GM23248 (cell line): ENCODE results near the gene MMS19. TPM values are rescaled to one million over a fixed set of nuclear protein-coding genes. Genes with fewer than 3 reads are reported as not detected.
A peak's percentile ranks its signal among the peaks of the same experiment; 100 is the strongest.

Experiments
- DNase-seq: peaks from one replicate; pipeline ENCODE4 v3.0.0-alpha.2; 2015
- H2AFZ ChIP-seq: fragments of 200-600 bp; sonication (generic); 2 replicates; pipeline ENCODE4 v1.6.1; 2016; ENCODE audit warnings: antibody characterized with exemption
- H3F3A ChIP-seq: fragments of 200-600 bp; sonication (generic); 2 replicates; pipeline ENCODE4 v1.6.1; 2016; ENCODE audit warnings: mild to moderate bottlenecking, antibody characterized with exemption, mixed run types; ENCODE audit not compliant: insufficient read depth
- H3K27ac ChIP-seq: fragments of 200-600 bp; sonication (generic); 2 replicates; pipeline ENCODE4 v1.5.1; 2016; ENCODE audit warnings: mild to moderate bottlenecking
- H3K27me3 ChIP-seq: fragments of 200-600 bp; sonication (generic); replicated peaks from 2 replicates; pipeline ENCODE4 v1.6.1; 2016; ENCODE audit warnings: mild to moderate bottlenecking; ENCODE audit not compliant: insufficient read depth
- H3K36me3 ChIP-seq: fragments of 200-600 bp; sonication (generic); 2 replicates; pipeline ENCODE4 v1.6.1; 2016; ENCODE audit warnings: low read depth, mild to moderate bottlenecking
- H3K4me1 ChIP-seq: fragments of 200-600 bp; sonication (generic); 2 replicates; pipeline ENCODE4 v1.6.1; 2016; ENCODE audit warnings: mild to moderate bottlenecking; ENCODE audit not compliant: insufficient read depth
- H3K4me2 ChIP-seq: fragments of 200-600 bp; sonication (generic); one replicate; pipeline ENCODE4 v1.6.1; 2016; ENCODE audit warnings: mild to moderate bottlenecking; ENCODE audit not compliant: unreplicated experiment
- H3K4me3 ChIP-seq: fragments of 200-600 bp; sonication (generic); 2 replicates; pipeline ENCODE4 v1.5.1; 2016; ENCODE audit warnings: mild to moderate bottlenecking
- H3K79me2 ChIP-seq: fragments of 200-600 bp; sonication (generic); 2 replicates; pipeline ENCODE4 v1.6.1; 2016; ENCODE audit warnings: mild to moderate bottlenecking; ENCODE audit not compliant: insufficient read depth
- H3K9ac ChIP-seq: fragments of 200-600 bp; sonication (generic); 2 replicates; pipeline ENCODE4 v1.6.1; 2016; ENCODE audit warnings: mild to moderate bottlenecking
- H3K9me2 ChIP-seq: fragments of 200-600 bp; sonication (generic); 2 replicates; pipeline ENCODE4 v1.6.1; 2016; ENCODE audit warnings: mixed run types, mild to moderate bottlenecking, moderate library complexity; ENCODE audit not compliant: insufficient read depth
- H3K9me3 ChIP-seq: fragments of 200-600 bp; sonication (generic); one replicate; pipeline ENCODE4 v1.6.1; 2017; ENCODE audit warnings: low read depth
- H4K20me1 ChIP-seq: fragments of 200-600 bp; sonication (generic); 2 replicates; pipeline ENCODE4 v1.6.0; 2016; ENCODE audit not compliant: insufficient read depth
- EZH2 ChIP-seq: fragments of 200-600 bp; sonication (generic); IDR thresholded peaks from 2 replicates; pipeline ENCODE4 v1.6.1; 2018; ENCODE audit warnings: antibody characterized with exemption, mild to moderate bottlenecking; ENCODE audit not compliant: insufficient read depth, poor library complexity, severe bottlenecking
- EZH2phosphoT487 ChIP-seq: fragments of 200-600 bp; sonication (generic); IDR thresholded peaks from 2 replicates; pipeline ENCODE4 v1.6.1; 2018; ENCODE audit warnings: antibody characterized with exemption, moderate library complexity, mild to moderate bottlenecking, low read depth; ENCODE audit not compliant: insufficient read depth
- WGBS, 2 experiments: methylation state at CpG; one replicate each; pipeline ENCODE4 v1.1.6; 2015 to 2017; ENCODE audit warnings: low lambda C conversion rate in 2 of 2, low coverage in 1 of 2; ENCODE audit errors: missing lambda C conversion rate in 2 of 2; 5-methylcytosine and 5-hydroxymethylcytosine counted together
- in situ Hi-C: fragments of 300-500 bp; cut with MboI; formaldehyde crosslinking; loops from 2 replicates; pipeline ENCODE4 v1.15.0; 2020
- polyA plus RNA-seq: library from polyadenylated mRNA; unstranded; fragments of >200 nt; fragmentation: Nextera tagmentation; extraction: Ambion mirVana; gene quantifications from 2 replicates; pipeline ENCODE4 v1.2.1, GENCODE V29; 2016
- total RNA-seq: library from RNA; depleted of rRNA; stranded (reverse); fragments of >200 nt; shearing (Covaris generic); gene quantifications from 2 replicates; pipeline ENCODE4 v1.2.3, GENCODE V29; 2014

MMS19 gene
- total and polyA plus RNA-seq, 2 experiments from 2014 or later: 40.0 to 89.7 TPM

DNA sequence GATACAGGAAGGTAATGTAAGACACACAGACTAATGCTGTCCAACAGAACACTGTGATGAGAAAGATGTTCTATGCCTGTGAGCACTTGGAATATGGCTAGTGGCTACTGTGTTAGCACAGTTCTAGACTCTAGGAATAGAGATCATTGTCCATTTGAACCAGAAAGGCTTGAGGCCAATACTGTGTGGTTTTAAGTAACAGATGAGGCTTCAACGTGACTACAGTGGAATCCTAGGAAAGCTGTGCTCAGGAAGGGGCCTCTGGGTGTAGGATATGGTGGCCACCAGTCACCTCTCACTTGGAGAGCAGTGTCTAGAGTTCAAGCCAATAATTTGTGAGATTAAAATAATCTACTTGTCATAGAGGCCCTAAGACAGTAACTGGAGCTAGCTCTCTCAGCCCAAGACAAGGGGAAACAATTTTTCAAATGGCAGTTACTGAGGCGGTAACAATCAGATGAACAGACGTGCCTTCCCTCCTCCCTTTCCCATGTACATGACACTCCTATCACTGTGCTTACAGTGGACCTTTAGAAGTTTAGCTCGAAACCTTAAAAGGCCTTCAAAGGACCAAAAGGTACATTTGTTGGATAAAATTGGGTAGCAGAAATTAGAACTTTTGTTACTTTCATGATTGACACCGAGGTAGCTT, 42.1 kb downstream of the MMS19 start:
- Histone ChIP-seq H4K20me1 (no peaks in the 10 kb centered on the region), H3K36me3 (peaks cover 69% of the 10 kb centered on the region), H2AFZ (no peak overlapping the region), H3K9me2 (no peaks in the 10 kb centered on the region), H3K9me3 (no peaks in the 10 kb centered on the region), H3F3A (peaks cover 49% of the 10 kb centered on the region), H3K27ac (peak overlapping the region; percentile 32), H3K79me2 (peaks cover 45% of the 10 kb centered on the region), H3K4me3 (no peak overlapping the region), H3K4me1 (0 out of 2 replicates have a peak, but pooled peaks cover under 1% of the 10 kb centered on the region), H3K4me2 (no peak overlapping the region), H3K27me3 (no peaks in the 10 kb centered on the region), H3K9ac (no peak overlapping the region)
- no peak for DNase-seq
- TF ChIP-seq EZH2phosphoT487 (no peak), EZH2 (no peak)
- in situ Hi-C loops: no loop called here
- 49 to 53% methylated on average over 5 of the region's 5 CpGs for WGBS, 2 experiments

- in situ Hi-C loops: no loop called here
- Histone ChIP-seq H3K4me1 (0 out of 2 replicates have a peak, but pooled peaks cover 7% of the 10 kb centered on the region), H3K36me3 (peaks cover 55% of the 10 kb centered on the region), H3F3A (peaks cover 37% of the 10 kb centered on the region), H3K4me3 (no peak overlapping the region), H3K4me2 (no peak overlapping the region), H2AFZ (no peak overlapping the region), H4K20me1 (no peaks in the 10 kb centered on the region), H3K27me3 (no peaks in the 10 kb centered on the region), H3K27ac (no peak overlapping the region), H3K79me2 (peaks cover 60% of the 10 kb centered on the region), H3K9me3 (no peaks in the 10 kb centered on the region), H3K9ac (no peak overlapping the region), H3K9me2 (no peaks in the 10 kb centered on the region)
- 57 to 65% methylated on average over 3 of the region's 3 CpGs for WGBS, 2 experiments
- no peak for TF ChIP-seq EZH2phosphoT487
- no peak for TF ChIP-seq EZH2
- peak; percentile 58 for DNase-seq
Measured at GRCh38 chr10:97454330-97455036, 43.7 kb downstream of the MMS19 start.

DNA sequence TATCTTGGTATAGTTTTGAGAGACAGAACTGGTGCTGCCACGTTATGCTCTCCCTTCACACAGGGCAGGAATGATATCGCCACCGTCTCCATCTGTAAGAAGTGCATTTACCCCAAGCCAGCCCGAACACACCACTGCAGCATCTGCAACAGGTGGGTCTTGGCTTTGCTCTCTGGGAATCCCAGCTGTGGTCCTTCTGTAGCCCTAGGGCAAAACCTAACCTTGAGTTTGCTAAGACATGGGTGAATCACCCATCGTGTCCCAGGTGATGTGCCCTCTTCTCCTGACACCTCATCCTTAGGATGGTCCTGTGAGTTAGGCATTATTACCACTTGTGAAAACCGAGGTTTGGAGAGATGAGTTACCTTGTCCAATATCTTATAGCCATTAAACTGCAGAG, 45.9 kb downstream of the MMS19 start:
- Histone ChIP-seq H3K9me2 (no peaks in the 10 kb centered on the region), H3K27ac (no peak overlapping the region), H3K79me2 (peaks cover 81% of the 10 kb centered on the region), H2AFZ (no peak overlapping the region), H3F3A (peaks cover 27% of the 10 kb centered on the region), H4K20me1 (no peaks in the 10 kb centered on the region), H3K36me3 (peaks cover 38% of the 10 kb centered on the region), H3K4me3 (no peak overlapping the region), H3K4me2 (no peak overlapping the region), H3K27me3 (no peaks in the 10 kb centered on the region), H3K4me1 (peaks cover 17% of the 10 kb centered on the region; the same call in 1 of the 2 replicates), H3K9me3 (no peaks in the 10 kb centered on the region), H3K9ac (no peak overlapping the region)
- no peak for TF ChIP-seq EZH2
- TF ChIP-seq EZH2phosphoT487: no peak
- no peak for DNase-seq
- in situ Hi-C loops: no loop called here
- WGBS, 2 experiments: 85 to 87% methylated on average over 6 of the region's 6 CpGs

DNA sequence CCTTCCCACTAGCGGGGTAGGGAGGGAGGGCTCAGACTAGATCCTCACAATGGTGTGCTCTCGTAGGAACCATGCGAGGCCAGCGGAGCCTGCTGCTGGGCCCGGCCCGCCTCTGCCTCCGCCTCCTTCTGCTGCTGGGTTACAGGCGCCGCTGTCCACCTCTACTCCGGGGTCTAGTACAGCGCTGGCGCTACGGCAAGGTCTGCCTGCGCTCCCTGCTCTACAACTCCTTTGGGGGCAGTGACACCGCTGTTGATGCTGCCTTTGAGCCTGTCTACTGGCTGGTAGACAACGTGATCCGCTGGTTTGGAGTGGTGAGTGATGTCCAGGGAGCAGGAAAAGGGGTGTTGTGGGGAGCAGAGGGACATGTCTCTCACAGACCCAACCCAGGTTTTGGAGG, 46.6 kb downstream of the MMS19 start:
- H3K4me1 ChIP-seq: peaks cover 23% of the 10 kb centered on the region; the same call in 1 of the 2 replicates
- H3K36me3 ChIP-seq: peaks cover 32% of the 10 kb centered on the region
- no peak overlapping the region for H3K4me3 ChIP-seq
- H3K27ac ChIP-seq: no peak overlapping the region
- no peak overlapping the region for H3K9ac ChIP-seq
- 97% methylated on average over 17 of the region's 17 CpGs for WGBS, 2 experiments
- TF ChIP-seq EZH2phosphoT487 (no peak), EZH2 (no peak)
- H3K9me2 ChIP-seq: no peaks in the 10 kb centered on the region
- H4K20me1 ChIP-seq: no peaks in the 10 kb centered on the region
- H3K4me2 ChIP-seq: no peak overlapping the region
- no peaks in the 10 kb centered on the region for H3K9me3 ChIP-seq
- peaks cover 89% of the 10 kb centered on the region for H3K79me2 ChIP-seq
- no peak for DNase-seq
- H2AFZ ChIP-seq: no peak overlapping the region
- in situ Hi-C loops: no loop called here
- H3F3A ChIP-seq: peaks cover 23% of the 10 kb centered on the region
- H3K27me3 ChIP-seq: no peaks in the 10 kb centered on the region
